HepG2 (cell line): Measurements from ENCODE around the gene GTF2F2. TPM values are rescaled to one million over a fixed set of nuclear protein-coding genes. Genes with fewer than 3 reads are reported as not detected.

ENCODE experiments used
- ATAC-seq: fragments of 200-7000 bp; cut with Tn5 transposase; 3 replicates; pipeline ENCODE4 v1.9.1; 2020; ENCODE audit warnings: mild to moderate bottlenecking, moderate library complexity
- BruUV-seq: library from RNA; stranded (reverse); fragments of 400-500 nt; replicated peaks from 2 replicates; lab custom pipeline; 2021; lab: Mats Ljungman, UMichigan
- CTCF ChIA-PET: fragments of 300-600 bp; formaldehyde crosslinking; extraction: SDS; loops from one replicate; lab custom pipeline; 2021; ENCODE audit warnings: low total read pairs, inconsistent platforms, low intra/inter-chr PET ratio; lab: Yijun Ruan, JAX
- POLR2A ChIA-PET: fragments of 350-600 bp; sonication (Branson Sonifier 250); formaldehyde crosslinking; loops from one replicate; lab custom pipeline; 2020; ENCODE audit warnings: antibody characterized with exemption, inconsistent platforms; lab: Yijun Ruan, JAX
- DNase-seq: peaks from one replicate; pipeline ENCODE4 v3.0.0-alpha.2; 2015; ENCODE audit warnings: low spot score
- FAIRE-seq: peaks from 3 replicates; lab custom pipeline; 2011; peaks lifted over from hg19 to GRCh38; lab: Jason Lieb, UNC
- H2AFZ ChIP-seq: one replicate; pipeline ENCODE4 v1.6.1; 2011; ENCODE audit warnings: low read length, inconsistent platforms
- H3K27ac ChIP-seq: fragments of 300-600 bp; 3 replicates; pipeline ENCODE4 v1.8.0; 2011; ENCODE audit warnings: mixed run types, mild to moderate bottlenecking, mixed read lengths, low read length, inconsistent platforms; ENCODE audit not compliant: insufficient read depth; ENCODE audit errors: extremely low read length
- H3K27me3 ChIP-seq, 2 experiments: fragments of 200-600 bp in 1 of 2; 2 replicates in 1 of 2; 3 replicates in 1 of 2; pipeline versions ENCODE4 v1.6.0 to v1.8.0; 2011; ENCODE audit warnings: low read length in 2 of 2, mild to moderate bottlenecking in 2 of 2, moderate library complexity in 2 of 2, inconsistent platforms in 1 of 2; ENCODE audit not compliant: insufficient read depth in 2 of 2, control insufficient read depth in 1 of 2
- H3K36me3 ChIP-seq, 2 experiments: fragments of 200-600 bp in 1 of 2; replicated peaks in 1 of 2; 2 replicates in 1 of 2; 3 replicates in 1 of 2; pipeline versions ENCODE4 v1.5.1 to v1.8.0; 2011; ENCODE audit warnings: low read length in 2 of 2, inconsistent platforms in 1 of 2; ENCODE audit not compliant: insufficient read depth in 2 of 2, control insufficient read depth in 1 of 2
- H3K4me1 ChIP-seq: 2 replicates; pipeline ENCODE4 v1.5.1; 2012; ENCODE audit warnings: low read length, inconsistent platforms; ENCODE audit not compliant: insufficient read depth
- H3K4me2 ChIP-seq: 2 replicates; pipeline ENCODE4 v1.6.0; 2011; ENCODE audit warnings: low read depth, low read length, inconsistent platforms
- H3K4me3 ChIP-seq, 3 experiments: fragments of 200-600 bp in 1 of 3; sonication (generic), shearing (Covaris generic) in 1 of 3; replicated peaks in 1 of 3; 2 replicates each; pipeline ENCODE4 v1.5.1; 2011 to 2016; ENCODE audit warnings: low read length in 3 of 3, inconsistent platforms in 2 of 3, low read depth in 2 of 3, mild to moderate bottlenecking in 2 of 3, control low read depth in 1 of 3, mixed read lengths in 1 of 3; ENCODE audit not compliant: insufficient read depth in 1 of 3
- H3K79me2 ChIP-seq: one replicate; pipeline ENCODE4 v1.6.1; 2011; ENCODE audit warnings: low read length, inconsistent platforms; ENCODE audit not compliant: insufficient read depth
- H3K9ac ChIP-seq: 2 replicates; pipeline ENCODE4 v1.6.0; 2011; ENCODE audit warnings: mild to moderate bottlenecking, low read depth, low read length, inconsistent platforms; ENCODE audit not compliant: insufficient read depth
- H3K9me3 ChIP-seq: 2 replicates; pipeline ENCODE4 v1.5.1; 2012; ENCODE audit warnings: mild to moderate bottlenecking, low read length
- H4K20me1 ChIP-seq: 2 replicates; pipeline ENCODE4 v1.6.0; 2011; ENCODE audit warnings: inconsistent platforms, mild to moderate bottlenecking, low read length, moderate library complexity; ENCODE audit not compliant: insufficient read depth
- GATAD2A ChIP-seq: IDR thresholded peaks from 2 replicates; pipeline ENCODE4 v1.6.1; 2016
- HHEX ChIP-seq: IDR thresholded peaks from 2 replicates; pipeline ENCODE4 v1.6.1; 2016; ENCODE audit warnings: control low read depth
- MED8 ChIP-seq: sonication (generic); formaldehyde crosslinking; IDR thresholded peaks from 2 replicates; pipeline ENCODE4 v1.8.1; 2023; ENCODE audit warnings: mild to moderate bottlenecking, missing genetic modification reagents; ENCODE audit not compliant: insufficient replicate concordance
- RARG ChIP-seq: sonication (generic); formaldehyde crosslinking; IDR thresholded peaks from 2 replicates; pipeline ENCODE4 v1.4.0; 2020; ENCODE audit warnings: low read depth, mild to moderate bottlenecking, missing genetic modification reagents
- REL ChIP-seq: sonication (generic); formaldehyde crosslinking; conservative IDR thresholded peaks from 2 replicates; pipeline ENCODE4 v1.8.0; 2022; ENCODE audit warnings: mild to moderate bottlenecking, missing genetic modification reagents, moderate library complexity
- SALL1 ChIP-seq: sonication (generic); formaldehyde crosslinking; IDR thresholded peaks from 2 replicates; pipeline ENCODE4 v1.8.0; 2022; ENCODE audit warnings: mild to moderate bottlenecking, missing genetic modification reagents
- SRY ChIP-seq: sonication (generic); formaldehyde crosslinking; IDR thresholded peaks from 2 replicates; pipeline ENCODE4 v1.8.0; 2022; ENCODE audit warnings: mild to moderate bottlenecking, missing genetic modification reagents
- ZFP36L2 ChIP-seq: sonication (generic); formaldehyde crosslinking; IDR thresholded peaks from 2 replicates; pipeline ENCODE4 v1.4.0; 2020; ENCODE audit warnings: missing genetic modification reagents
- WGBS: methylation state at CpG from one replicate; pipeline ENCODE4 v1.1.6; 2017; ENCODE audit warnings: low lambda C conversion rate; 5-methylcytosine and 5-hydroxymethylcytosine counted together
- in situ Hi-C: cut with HindIII; loops from 2 replicates; pipeline ENCODE4 v1.10.0; 2017; ENCODE audit warnings: low pct_unique_long_range_greater_than_20kb; ENCODE audit not compliant: extremely low pct_ligation_motif_present
- intact Hi-C: fragments of 100-400 bp; cut with micrococcal nuclease; formaldehyde crosslinking; loops from one replicate; pipeline ENCODE4 v1.10.0; 2022; ENCODE audit not compliant: unreplicated experiment
- polyA plus RNA-seq, 8 experiments: library from polyadenylated mRNA; depleted of rRNA in 3 of 8; stranded (reverse) in 7 of 8; unstranded in 1 of 8; fragments of >200 nt; fragmentation: Illumina TruSeq in 4 of 8; extraction: Trizol in 4 of 8; gene quantifications; 2 replicates each; pipeline versions ENCODE4 v1.2.1 to v1.2.3, GENCODE V29; 2011 to 2016; ENCODE audit warnings: low read depth in 4 of 8, missing spikeins in 1 of 8, mixed read lengths in 1 of 8; ENCODE audit not compliant: insufficient read depth in 1 of 8
- total RNA-seq, 5 experiments: library from RNA; depleted of rRNA; stranded (reverse); fragments of >200 nt; fragmentation: Illumina TruSeq; extraction: Trizol; gene quantifications; 2 replicates each; pipeline ENCODE4 v1.2.3, GENCODE V29; 2016; ENCODE audit warnings: low read depth in 1 of 5
- TF ChIP-seq, protein P1 (sequence below): sonication (generic); formaldehyde crosslinking; IDR thresholded peaks from 2 replicates; pipeline ENCODE4 v1.9.0; 2021; ENCODE audit warnings: missing genetic modification reagents, borderline replicate concordance

The GTF2F2 gene
- total and polyA plus RNA-seq, 2 of the 13 experiments (the other 11 are each of a cell fraction or from before 2014, with no cell fraction given): 10.6 to 32.8 TPM

DNA sequence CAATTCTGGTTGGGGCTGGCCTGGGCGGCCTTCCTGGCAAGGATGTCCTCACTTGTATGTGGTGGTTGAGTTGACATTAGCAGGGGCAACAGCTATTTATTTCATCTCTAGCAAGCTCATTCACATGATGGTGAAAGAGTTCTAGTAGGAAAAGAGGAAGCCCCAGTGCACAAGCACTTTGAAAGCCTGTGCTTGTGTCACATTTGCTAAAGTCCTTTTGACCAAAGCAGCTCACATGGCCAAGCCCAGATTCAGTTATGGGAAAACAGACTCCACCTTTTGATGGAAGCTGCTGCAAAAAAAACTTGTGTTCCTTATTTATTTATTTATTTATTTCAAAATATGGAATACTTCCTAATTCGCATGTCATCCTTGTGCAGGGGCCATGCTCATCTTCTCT is 17.2 kb downstream of the GTF2F2 start:
- WGBS: 96% methylated on average over 2 of the region's 2 CpGs
- CTCF ChIA-PET: no interaction called here
- TF ChIP-seq, protein P1, sequence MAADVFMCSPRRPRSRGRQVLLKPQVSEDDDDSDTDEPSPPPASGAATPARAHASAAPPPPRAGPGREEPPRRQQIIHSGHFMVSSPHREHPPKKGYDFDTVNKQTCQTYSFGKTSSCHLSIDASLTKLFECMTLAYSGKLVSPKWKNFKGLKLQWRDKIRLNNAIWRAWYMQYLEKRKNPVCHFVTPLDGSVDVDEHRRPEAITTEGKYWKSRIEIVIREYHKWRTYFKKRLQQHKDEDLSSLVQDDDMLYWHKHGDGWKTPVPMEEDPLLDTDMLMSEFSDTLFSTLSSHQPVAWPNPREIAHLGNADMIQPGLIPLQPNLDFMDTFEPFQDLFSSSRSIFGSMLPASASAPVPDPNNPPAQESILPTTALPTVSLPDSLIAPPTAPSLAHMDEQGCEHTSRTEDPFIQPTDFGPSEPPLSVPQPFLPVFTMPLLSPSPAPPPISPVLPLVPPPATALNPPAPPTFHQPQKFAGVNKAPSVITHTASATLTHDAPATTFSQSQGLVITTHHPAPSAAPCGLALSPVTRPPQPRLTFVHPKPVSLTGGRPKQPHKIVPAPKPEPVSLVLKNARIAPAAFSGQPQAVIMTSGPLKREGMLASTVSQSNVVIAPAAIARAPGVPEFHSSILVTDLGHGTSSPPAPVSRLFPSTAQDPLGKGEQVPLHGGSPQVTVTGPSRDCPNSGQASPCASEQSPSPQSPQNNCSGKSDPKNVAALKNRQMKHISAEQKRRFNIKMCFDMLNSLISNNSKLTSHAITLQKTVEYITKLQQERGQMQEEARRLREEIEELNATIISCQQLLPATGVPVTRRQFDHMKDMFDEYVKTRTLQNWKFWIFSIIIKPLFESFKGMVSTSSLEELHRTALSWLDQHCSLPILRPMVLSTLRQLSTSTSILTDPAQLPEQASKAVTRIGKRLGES: no peak
- TF ChIP-seq SALL1: no peak
- TF ChIP-seq HHEX (CRISPR knock-in tag): no peak
- TF ChIP-seq ZFP36L2 (CRISPR knock-in tag): no peak
- no peak for TF ChIP-seq RARG
- no peak for TF ChIP-seq GATAD2A (CRISPR knock-in tag)
- no peak for TF ChIP-seq MED8 (CRISPR knock-in tag)
- no peak for TF ChIP-seq SRY (CRISPR knock-in tag)
- no peak for TF ChIP-seq REL (CRISPR knock-in tag)
- in situ Hi-C loops: no loop called here
- no peak overlapping the region for H3K4me3 ChIP-seq
- no peak overlapping the region for H3K27ac ChIP-seq
- no peak overlapping the region for H3K4me2 ChIP-seq
- peaks cover 47% of the 10 kb centered on the region for H3K79me2 ChIP-seq
- no TSS peak for BruUV-seq
- DNase-seq (no peak), ATAC-seq (no peak), FAIRE-seq (no peak)
- peaks cover 4 to 25% of the 10 kb centered on the region in 2 experiments; a peak in 3 of 5 replicates for H3K36me3 ChIP-seq
- H3K4me1 ChIP-seq: peaks cover 4% of the 10 kb centered on the region
- H3K9ac ChIP-seq: no peak overlapping the region
- POLR2A ChIA-PET: no interaction called here
- no peaks in the 10 kb centered on the region for H4K20me1 ChIP-seq
- no peak overlapping the region for H2AFZ ChIP-seq
- no peaks in the 10 kb centered on the region for H3K9me3 ChIP-seq
- no peaks in the 10 kb centered on the region for H3K27me3 ChIP-seq
- intact Hi-C loops: no loop called here
